Measurements from ENCODE around the gene SH3BP2. TPM values are rescaled to one million over a fixed set of nuclear protein-coding genes. Genes with fewer than 3 reads are reported as not detected.

Gene SH3BP2
- total RNA-seq, 1 experiment from 2014 or later = 17.4 TPM

DNA sequence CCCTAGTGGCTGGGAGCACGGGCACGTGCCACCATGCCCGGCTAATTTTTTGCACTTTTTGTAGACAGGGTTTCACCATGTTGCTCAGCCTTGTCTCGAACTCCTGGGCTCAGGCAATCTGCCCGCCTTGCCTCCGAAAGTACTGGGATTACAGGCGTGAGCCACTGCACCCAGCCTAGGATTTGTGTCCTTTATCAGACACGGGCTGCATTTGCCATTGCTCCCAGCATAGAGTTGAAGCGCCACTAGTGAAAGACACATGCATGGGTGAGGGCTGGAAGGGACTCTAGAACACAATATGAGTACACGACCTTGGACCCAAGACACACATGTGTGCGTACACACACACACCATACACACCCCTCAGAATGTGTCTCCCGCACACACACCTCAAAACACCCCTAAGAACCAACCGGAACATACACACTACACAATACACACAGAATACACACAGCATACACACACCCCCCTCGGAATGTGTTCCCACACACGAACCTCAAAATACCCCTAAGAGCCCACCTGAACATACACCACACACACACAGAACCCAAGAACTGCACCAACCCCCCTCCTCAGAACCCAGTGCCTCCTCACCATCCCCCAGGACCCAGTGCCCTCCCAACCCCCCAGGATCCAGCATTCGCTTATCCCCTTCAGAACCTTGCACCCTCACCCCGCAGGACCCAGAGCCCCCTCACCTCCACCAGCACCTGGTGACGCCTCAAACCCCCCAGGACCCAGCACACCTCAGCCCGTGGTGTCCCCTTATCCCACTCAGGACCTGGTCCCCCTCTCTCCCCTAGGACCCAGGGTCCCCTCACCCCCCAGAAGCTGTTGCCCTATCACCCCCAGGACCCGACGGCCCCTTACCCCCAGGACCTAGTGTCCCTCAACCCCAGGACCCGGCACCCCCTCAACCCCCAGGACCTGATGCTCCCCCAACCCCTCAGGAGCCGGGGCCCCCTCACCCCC is 37.8 kb upstream of the SH3BP2 start:
- peaks cover 49% of the 10 kb centered on the region for H3K79me2 ChIP-seq (ENCODE audit: low read length)

DNA sequence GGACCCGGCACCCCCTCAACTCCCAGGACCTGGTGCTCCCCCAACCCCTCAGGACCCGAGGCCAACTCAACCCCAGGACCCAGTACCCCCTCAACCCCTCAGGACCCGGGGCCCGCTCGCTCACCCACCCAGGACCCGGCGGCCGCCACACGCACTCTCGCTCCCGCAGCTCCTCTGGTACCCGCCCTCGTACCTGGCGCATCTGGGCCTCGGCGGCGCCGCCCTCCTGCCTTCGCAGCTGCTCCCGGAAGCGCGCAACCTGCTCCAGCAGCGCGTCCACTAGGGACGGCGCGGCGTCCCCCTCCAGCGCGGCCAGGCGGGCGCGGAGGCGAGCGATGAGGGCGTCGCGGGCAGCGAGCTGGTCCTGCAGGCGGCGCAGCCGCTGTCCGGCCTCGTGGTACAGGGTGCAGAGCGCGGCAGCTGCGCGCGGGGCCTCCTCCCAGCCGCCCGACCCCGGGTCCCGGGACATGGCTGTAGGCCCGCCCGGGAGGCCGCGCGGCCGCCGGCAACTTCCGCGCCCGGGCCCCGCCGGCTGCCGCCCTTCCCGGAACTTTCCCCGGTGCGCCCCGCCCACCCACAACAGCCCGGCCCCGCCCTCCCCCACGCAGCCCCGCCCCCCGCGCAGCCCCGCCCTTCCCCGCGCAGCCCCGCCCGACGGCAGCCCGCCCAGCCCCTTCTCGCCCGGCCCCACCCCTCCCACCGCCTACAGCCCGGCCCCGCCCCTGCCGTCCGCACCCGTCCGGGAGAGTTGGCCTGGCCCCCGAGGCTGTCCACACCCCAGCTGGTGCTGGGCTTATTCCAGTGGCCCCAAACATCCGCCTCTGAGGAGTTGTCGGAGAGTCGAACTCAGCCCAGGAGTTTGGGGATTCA is 36.8 kb upstream of the SH3BP2 start, which contains the start of gene TNIP2:
TNIP2 (minus strand) TSS at position 516 of the 870 bp plus-strand sequence; CDS start at position 469, 47 bp downstream.
- Histone ChIP-seq H3K4me2 (ENCODE audit: low read length) (peak within 1 kb of the TSS; percentile 90), H4K20me1 (ENCODE audit: low read length) (peaks cover 9% of the 10 kb centered on the region; the same call in 1 of the 2 replicates), H3K79me2 (ENCODE audit: low read length) (peaks cover 42% of the 10 kb centered on the region), H3F3A (ENCODE audit: low read length, unreplicated experiment) (no peaks in the 10 kb centered on the region), H2AFZ (ENCODE audit: low read length) (peak within 1 kb of the TSS; percentile 81), H3K9ac (ENCODE audit: low read length) (peak within 1 kb of the TSS; percentile 77), H3K4me1 (ENCODE audit: insufficient read depth, low read length) (peaks cover 6% of the 10 kb centered on the region; the same call in 1 of the 2 replicates), H3K9me2 (replicated peaks; ENCODE audit: low read length) (no peaks in the 10 kb centered on the region), H3K27ac (ENCODE audit: low read length) (peak within 1 kb of the TSS; percentile 29; the same call in 1 of the 2 replicates), H3K4me3 (ENCODE audit: low read length) (peak within 1 kb of the TSS; percentile 77), H3K36me3 (ENCODE audit: low read depth, low read length) (no peaks in the 10 kb centered on the region), H3K27me3 (ENCODE audit: low read length) (no peaks in the 10 kb centered on the region), H3K9me3 (ENCODE audit: low read length) (no peaks in the 10 kb centered on the region)
- TF ChIP-seq, protein P1, sequence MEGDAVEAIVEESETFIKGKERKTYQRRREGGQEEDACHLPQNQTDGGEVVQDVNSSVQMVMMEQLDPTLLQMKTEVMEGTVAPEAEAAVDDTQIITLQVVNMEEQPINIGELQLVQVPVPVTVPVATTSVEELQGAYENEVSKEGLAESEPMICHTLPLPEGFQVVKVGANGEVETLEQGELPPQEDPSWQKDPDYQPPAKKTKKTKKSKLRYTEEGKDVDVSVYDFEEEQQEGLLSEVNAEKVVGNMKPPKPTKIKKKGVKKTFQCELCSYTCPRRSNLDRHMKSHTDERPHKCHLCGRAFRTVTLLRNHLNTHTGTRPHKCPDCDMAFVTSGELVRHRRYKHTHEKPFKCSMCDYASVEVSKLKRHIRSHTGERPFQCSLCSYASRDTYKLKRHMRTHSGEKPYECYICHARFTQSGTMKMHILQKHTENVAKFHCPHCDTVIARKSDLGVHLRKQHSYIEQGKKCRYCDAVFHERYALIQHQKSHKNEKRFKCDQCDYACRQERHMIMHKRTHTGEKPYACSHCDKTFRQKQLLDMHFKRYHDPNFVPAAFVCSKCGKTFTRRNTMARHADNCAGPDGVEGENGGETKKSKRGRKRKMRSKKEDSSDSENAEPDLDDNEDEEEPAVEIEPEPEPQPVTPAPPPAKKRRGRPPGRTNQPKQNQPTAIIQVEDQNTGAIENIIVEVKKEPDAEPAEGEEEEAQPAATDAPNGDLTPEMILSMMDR (conservative IDR thresholded peaks at IDR 0.05; ENCODE audit: low read depth, low read length) = no peak
- no peak for TF ChIP-seq EZH2phosphoT487 (IDR thresholded peaks at IDR 0.05; ENCODE audit: borderline replicate concordance, low read length)
- TF ChIP-seq EZH2 (IDR thresholded peaks at IDR 0.05; ENCODE audit: low read length, unreplicated experiment) = no peak
- CTCF ChIA-PET = interaction anchor here (0.7 kb wide), 1 partner anchor 394 kb away, joined by 3 read pairs; no protein-coding TSS in a partner anchor
- intact Hi-C loops (cut with micrococcal nuclease) = no loop called here
- ATAC-seq (peak; percentile 83), DNase-seq (peak; percentile 73)
- no TSS peak for BruUV-seq (replicated peaks)
- POLR2A ChIA-PET (ENCODE audit: unreplicated experiment) = interaction anchor here (0.5 to 0.6 kb wide), 3 partner anchors 8 to 178 kb away, joined by 3 to 7 read pairs (median 5); partner anchors contain the start of gene ADD1

More for the DNA sequence above, 37.8 kb upstream of the SH3BP2 start:
- Histone ChIP-seq H3K9me3 (ENCODE audit: low read length) (no peaks in the 10 kb centered on the region), H3K4me3 (ENCODE audit: low read length) (peak overlapping the region; percentile 77), H3K4me1 (ENCODE audit: insufficient read depth, low read length) (0 out of 2 replicates have a peak, but pooled peaks cover 6% of the 10 kb centered on the region), H3K9ac (ENCODE audit: low read length) (peak overlapping the region; percentile 77), H3K27ac (ENCODE audit: low read length) (no peak overlapping the region), H3K27me3 (ENCODE audit: low read length) (no peaks in the 10 kb centered on the region), H3K9me2 (replicated peaks; ENCODE audit: low read length) (no peaks in the 10 kb centered on the region), H3K4me2 (ENCODE audit: low read length) (peak overlapping the region; percentile 90), H4K20me1 (ENCODE audit: low read length) (peaks cover 9% of the 10 kb centered on the region; the same call in 1 of the 2 replicates), H3K36me3 (ENCODE audit: low read depth, low read length) (no peaks in the 10 kb centered on the region), H2AFZ (ENCODE audit: low read length) (no peak overlapping the region), H3F3A (ENCODE audit: low read length, unreplicated experiment) (no peaks in the 10 kb centered on the region)
- BruUV-seq (replicated peaks) = no TSS peak
- no peak for TF ChIP-seq EZH2phosphoT487 (IDR thresholded peaks at IDR 0.05; ENCODE audit: borderline replicate concordance, low read length)
- TF ChIP-seq EZH2 (IDR thresholded peaks at IDR 0.05; ENCODE audit: low read length, unreplicated experiment) = no peak
- TF ChIP-seq, protein P1 (conservative IDR thresholded peaks at IDR 0.05; ENCODE audit: low read depth, low read length) = no peak
- ATAC-seq = no peak
- POLR2A ChIA-PET (ENCODE audit: unreplicated experiment) = interaction anchor here (0.5 to 0.6 kb wide), 2 partner anchors 9 to 88 kb away, joined by 3 to 7 read pairs; partner anchors contain the start of gene ADD1
- CTCF ChIA-PET = interaction anchor here (0.7 kb wide), 1 partner anchor 393 kb away, joined by 3 read pairs; no protein-coding TSS in a partner anchor
- no peak for DNase-seq
- intact Hi-C loops (cut with micrococcal nuclease) = no loop called here

All from PC-3 (cell line).